Ovary (tissue), 3 donors: ENCODE measurements around the gene JHY.

Experiments
- EP300 ChIP-seq: sonication (generic); formaldehyde crosslinking; IDR thresholded peaks from one replicate; pipeline ENCODE4 v1.6.1; 2017; ENCODE audit warnings: antibody characterized with exemption
- POLR2A ChIP-seq: fragments of 450-650 bp; IDR thresholded peaks from one replicate; pipeline ENCODE4 v1.6.1; 2017; ENCODE audit warnings: antibody characterized with exemption, mild to moderate bottlenecking, moderate library complexity
- TF ChIP-seq, protein P1 (sequence below), 3 donors: fragments of 450-650 bp in 2 of 3; fragments of 200-600 bp in 1 of 3; IDR thresholded peaks; one replicate each; pipeline versions ENCODE4 v1.5.1 to v1.8.0; 2016 to 2022; ENCODE audit warnings: antibody characterized with exemption in 3 of 3, mild to moderate bottlenecking in 1 of 3
- donor health status: DM: no; HTN: no; CAD: no.

DNA sequence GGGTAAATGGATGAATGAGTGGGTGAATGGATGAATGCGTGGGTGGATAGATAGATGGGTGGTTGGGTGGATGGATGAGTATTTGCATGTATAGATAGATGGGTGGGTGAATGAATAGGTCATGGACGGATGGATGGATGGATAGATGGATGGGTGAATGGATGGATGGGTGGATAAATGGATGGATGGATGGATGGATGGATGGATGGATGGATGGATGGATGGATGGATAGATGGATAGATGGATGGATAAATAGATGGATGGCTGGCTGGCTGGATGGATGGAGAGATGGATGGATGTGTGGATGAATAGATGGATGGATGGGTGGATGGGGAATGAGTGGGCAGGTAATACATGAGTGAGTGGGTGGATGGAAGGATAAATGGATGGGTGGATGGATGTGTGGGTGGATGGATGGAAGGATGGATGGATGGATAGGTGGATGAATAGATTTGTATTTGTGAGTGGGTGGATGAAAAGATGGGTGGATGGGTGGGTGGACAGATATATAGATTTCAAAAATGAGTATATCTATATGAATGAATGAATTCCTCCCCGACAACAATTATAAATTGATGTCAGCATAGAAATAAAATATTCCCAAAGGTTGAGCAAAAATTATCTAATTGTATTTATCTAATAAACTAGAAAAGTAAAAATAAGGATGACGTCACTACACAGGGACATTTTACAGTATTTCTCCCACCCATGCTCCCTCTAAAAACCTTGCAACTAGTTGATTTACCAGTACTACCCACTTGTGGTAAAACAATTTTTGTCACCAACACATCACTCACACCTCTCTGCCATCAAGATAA is 44.8 kb upstream of the JHY start:
- TF ChIP-seq POLR2A (no peak), EP300 (no peak)
- TF ChIP-seq, protein P1, sequence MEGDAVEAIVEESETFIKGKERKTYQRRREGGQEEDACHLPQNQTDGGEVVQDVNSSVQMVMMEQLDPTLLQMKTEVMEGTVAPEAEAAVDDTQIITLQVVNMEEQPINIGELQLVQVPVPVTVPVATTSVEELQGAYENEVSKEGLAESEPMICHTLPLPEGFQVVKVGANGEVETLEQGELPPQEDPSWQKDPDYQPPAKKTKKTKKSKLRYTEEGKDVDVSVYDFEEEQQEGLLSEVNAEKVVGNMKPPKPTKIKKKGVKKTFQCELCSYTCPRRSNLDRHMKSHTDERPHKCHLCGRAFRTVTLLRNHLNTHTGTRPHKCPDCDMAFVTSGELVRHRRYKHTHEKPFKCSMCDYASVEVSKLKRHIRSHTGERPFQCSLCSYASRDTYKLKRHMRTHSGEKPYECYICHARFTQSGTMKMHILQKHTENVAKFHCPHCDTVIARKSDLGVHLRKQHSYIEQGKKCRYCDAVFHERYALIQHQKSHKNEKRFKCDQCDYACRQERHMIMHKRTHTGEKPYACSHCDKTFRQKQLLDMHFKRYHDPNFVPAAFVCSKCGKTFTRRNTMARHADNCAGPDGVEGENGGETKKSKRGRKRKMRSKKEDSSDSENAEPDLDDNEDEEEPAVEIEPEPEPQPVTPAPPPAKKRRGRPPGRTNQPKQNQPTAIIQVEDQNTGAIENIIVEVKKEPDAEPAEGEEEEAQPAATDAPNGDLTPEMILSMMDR (IDR thresholded peaks at IDR 0.05) = no peak
